WTC11 (cell line): ENCODE results near the gene CSF1R.

ENCODE experiments used
- CTCF ChIP-seq: fragments of 200-600 bp; IDR thresholded peaks from 2 replicates; pipeline ENCODE4 v1.8.0; 2022; ENCODE audit warnings: antibody characterized with exemption
- TEAD4 ChIP-seq: sonication (generic); formaldehyde crosslinking; IDR thresholded peaks from 2 replicates; pipeline ENCODE4 v1.8.0; 2022; ENCODE audit warnings: mild to moderate bottlenecking, missing genetic modification reagents
- ZNF121 ChIP-seq: sonication (generic); formaldehyde crosslinking; IDR thresholded peaks from 2 replicates; pipeline ENCODE4 v1.8.0; 2023; ENCODE audit warnings: missing genetic modification reagents

GRCh38 chr5:150109921-150110320, 23.6 kb upstream of the CSF1R start:
- TF ChIP-seq ZNF121 (CRISPR knock-in tag) (no peak), CTCF (no peak), TEAD4 (no peak)
